C1 segment of cervical spinal cord (tissue), 14 donors: ENCODE data around the gene SLC4A8.

Experiments
- DNase-seq, 14 donors: peaks; one replicate each; lab custom pipeline; 2025; lab: John Stamatoyannopoulos, UW

Gene SLC4A8

DNA sequence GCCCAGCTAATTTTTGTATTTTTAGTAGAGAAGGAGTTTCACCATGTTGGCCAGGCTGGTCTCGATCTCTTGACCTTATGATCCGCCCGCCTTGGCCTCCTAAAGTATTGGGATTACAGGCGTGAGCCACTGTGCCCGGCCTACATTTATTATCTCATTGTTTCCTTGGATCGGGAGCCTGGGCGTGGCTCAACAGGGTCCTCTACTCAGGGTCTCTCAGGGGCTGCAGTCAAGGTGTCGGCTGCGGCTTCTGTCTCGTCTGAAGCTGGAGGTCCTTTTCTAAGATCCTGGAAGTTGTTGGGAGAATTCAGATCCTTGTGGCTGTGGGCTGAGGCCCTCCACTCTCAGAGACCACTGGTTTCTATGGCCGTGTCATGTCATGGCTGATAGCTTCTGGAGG lies 100.9 kb downstream of the SLC4A8 start:
- no peak for DNase-seq

DNA sequence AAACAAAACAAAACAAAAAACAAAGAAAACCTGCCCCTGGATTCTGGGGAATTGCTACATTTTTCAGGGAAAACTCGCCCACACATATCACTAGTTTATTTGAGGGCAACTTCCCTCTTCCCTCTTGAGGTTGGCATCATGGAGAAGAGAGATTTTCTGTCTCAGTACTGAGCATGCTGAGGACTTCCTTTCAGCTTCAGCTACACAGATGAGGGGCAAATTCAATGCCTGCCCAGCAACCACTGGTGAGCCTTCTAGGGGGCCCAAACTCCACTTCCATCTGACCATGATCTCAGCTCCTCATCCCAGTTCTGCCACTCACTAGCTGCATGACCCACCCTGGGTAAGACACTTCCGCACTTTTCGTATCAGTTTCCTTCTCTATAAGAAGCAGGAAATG lies 103.3 kb downstream of the SLC4A8 start:
- no peak for DNase-seq

DNA sequence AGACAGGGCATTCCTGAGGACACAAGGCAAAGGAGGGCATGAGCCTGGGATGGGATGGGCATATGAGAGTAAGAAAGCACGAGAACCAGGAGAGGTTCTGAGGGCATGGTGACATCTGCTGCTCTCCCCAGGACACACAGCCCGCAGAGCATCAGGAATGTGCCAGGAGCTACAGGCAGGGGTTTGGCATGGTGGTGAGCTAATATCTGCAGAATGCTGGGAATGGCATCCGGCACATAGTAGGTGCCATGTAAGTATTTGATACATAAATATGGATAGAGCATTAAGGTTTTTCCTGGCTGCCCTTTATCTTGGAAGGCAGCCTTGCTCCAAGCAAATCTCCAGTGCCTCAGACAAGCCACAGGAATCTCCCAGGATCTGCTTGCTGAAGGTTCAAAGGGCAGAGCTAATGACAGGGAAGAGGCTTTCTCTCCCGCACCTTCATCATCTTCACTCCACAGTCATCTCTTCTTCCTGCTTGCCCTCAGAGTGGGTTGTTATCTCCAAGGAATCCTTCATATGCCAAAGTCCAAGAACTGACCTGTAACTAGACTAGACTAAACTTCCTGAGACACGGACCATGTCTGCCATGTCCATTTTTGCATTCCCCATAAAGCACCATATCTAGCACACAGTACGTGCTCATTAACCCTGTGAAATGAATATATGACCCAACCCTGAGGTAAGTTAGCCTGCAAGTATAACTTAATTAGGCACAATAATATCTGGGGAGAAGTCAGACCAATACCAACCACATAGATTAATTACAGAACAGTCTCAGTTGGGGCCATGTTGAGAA lies 104.4 kb downstream of the SLC4A8 start:
- no peak for DNase-seq

DNA sequence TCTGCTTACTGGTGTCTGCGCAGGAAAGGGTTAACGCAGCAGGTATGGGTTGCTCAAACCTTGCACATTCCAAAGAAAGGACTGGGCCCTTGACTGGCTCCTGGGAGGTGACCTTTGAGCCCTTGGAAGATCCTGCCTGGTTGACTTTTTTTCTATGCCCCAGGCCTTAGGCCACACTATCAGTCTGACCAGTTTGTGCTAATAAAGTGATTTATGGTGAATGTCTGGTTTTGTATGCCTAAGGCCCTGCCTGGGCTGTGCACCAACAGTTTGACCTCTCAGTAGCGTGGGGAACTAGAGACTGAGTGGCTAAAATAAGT lies 105.0 kb downstream of the SLC4A8 start:
- DNase-seq: no peak

DNA sequence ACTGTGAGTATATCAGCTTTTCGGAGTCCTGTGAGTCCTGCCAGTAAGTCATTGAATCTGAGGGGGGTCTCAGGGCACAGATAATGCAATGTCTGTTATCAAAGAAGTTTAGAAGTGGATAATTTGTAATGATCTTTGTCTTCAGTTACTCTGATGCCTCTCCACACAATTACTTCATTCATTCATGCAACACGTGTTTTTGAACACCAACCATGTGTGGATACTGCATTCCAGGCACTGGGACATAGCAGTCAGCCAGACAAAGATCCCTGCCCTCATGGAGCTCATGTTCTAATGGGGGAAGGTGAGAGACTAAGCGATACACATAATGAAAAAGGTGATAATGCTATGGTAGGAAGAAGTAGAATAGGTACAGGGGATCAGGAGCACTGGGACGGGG lies 105.6 kb downstream of the SLC4A8 start:
- DNase-seq: no peak

DNA sequence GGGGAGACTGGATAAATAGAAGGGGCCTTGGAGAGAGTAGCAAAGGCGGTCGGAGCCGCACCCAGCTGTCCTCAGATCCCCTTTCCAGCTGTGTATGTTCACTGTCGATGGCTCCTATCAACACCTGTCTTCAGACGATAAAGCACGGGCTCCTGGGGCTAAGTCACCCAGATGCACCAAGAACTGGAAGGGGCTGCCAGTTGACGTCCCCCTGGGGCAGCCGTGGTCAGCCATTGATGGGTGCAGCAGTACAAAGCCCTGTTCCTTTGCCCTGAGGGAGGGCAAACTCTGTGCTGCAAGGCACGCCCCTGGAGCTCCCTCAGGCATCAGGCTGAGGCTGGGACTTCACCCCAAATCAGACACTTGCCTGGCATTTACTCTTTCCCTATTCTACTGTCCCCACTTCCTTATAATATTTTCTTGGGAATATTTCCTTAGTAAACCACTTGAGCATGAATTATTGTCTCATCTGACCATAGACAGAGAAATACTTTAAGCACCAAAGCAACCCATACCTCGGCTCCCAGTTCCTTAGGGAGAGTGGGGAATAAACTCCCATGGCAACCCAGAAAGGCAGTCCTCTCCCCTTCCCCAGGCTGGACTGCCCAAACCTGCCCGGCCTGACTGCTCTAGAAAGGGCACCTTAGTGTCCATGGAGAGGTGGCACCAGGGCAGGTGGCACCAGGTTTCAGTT lies 106.8 kb downstream of the SLC4A8 start:
- DNase-seq: no peak

DNA sequence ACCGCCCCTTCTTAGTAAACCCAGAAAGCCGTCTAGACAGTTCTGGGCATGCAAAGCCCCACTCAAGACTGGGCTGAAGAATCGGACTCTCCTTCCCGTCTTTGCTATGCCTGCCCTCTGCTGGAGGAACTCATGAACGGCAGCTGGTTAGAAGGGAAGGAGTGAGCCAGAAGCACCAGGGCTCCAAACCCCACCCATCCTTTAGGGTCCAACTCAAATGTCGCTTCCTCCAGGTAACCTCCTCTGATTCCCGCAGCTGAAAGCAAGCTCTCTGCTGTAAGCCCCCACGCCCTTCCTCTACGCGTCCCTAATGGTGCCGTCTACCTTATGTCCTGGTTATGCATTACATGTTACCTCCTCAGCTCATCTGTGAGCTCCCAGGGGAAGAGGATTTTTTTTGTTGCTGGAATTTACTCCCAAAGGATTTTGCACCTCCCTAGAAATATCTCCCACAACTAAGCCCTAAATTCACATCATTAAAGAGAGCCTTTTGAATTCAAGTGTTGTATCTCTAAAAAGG lies 107.4 kb downstream of the SLC4A8 start:
- peak in 13 of 14 donors; percentile 7 to 67 (median 34) for DNase-seq

DNA sequence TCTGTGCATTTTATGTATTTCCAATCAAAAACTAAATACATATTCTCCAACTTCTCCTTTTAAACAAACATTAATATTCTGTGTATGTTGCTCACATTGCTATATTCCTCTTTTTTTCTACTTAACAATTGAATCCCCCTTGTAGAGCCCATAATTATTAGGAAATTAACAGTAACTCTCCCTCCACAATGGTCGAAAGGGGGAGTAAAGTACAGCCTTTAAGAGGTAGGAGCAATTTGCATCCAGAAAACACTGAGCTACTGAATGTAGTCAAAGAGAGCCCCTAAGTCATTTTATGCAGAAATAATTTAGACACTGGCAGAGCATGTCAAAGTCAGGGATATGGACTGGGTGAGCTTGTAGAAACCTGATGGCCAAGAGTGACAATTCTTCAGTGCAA lies 109.2 kb downstream of the SLC4A8 start:
- DNase-seq: no peak

DNA sequence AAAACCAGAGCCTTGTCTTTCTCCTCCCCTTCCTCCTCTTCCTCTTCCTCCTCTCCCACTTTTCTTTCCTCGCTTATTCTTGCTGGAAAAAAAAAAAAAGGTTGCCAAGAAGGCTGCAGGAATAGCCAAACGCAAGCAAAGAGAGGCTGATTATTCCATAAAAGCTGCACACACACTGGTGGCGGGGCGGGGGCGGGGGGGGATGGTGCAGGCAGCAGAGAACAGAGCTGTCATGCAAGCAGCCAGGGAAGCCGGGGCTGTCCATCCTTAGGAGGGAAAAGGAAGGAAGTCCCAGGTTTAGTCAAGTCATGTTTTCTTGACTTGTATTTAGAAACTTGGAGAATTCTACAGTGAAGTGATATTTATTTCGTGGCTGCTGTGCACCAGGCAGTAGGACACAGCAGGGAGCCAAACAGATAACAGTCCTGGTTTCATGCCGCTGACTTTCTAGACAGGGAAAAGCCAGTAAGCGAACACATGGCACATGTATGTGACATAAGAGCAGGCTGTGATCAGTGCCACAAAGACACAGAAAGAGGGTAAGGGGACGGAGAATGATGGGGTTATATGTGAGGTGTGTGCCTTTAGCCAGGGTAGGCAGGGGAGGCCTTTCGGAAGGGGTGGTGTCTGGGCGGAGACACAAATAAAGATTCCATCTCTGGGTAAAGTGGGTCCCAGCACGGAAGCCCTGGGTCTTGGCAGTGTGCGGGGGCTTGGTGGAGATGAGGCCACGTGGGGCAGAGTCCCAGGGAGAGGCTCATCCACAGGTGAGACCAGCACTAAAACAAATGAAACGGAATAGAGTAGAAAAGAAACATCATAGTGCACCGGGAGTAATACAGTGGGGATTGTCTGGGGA lies 109.8 kb downstream of the SLC4A8 start:
- no peak for DNase-seq

DNA sequence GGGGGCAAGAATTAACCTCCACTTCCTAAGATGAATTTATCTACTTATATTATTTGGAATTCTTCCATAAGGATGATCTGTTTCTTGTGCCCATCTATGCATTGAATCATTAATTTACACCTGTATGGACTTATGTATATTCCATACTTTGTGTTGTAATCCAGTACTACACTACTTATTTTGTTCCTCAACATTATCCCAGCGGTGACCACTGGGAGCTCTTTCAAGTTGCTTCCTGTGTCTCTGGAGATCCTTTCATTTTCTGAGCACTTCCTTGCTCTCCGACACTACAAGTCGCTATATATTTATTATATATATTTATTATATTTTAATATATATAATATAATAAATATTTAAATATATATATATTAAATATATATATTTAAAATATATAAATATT lies 111.5 kb downstream of the SLC4A8 start:
- no peak for DNase-seq

DNA sequence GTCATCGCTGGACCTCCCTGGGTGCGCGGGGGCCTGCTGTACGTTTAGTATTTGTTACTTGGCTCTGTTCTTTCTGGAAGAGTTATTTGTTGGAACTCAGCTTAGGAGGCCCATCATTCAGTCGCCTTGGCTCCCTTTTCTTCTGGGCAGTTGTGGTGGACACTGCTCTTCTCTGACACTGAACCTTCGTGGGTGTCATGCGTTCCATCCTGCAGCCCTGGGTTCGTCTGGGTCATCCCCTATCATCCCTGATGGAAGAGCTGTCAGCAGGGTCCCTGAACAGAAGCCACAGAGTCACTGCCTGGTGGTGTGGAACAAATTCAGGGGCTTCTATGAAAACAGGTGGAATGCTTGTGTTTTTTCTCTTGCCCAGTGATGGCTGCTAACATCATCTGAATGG lies 113.5 kb downstream of the SLC4A8 start:
- no peak for DNase-seq

DNA sequence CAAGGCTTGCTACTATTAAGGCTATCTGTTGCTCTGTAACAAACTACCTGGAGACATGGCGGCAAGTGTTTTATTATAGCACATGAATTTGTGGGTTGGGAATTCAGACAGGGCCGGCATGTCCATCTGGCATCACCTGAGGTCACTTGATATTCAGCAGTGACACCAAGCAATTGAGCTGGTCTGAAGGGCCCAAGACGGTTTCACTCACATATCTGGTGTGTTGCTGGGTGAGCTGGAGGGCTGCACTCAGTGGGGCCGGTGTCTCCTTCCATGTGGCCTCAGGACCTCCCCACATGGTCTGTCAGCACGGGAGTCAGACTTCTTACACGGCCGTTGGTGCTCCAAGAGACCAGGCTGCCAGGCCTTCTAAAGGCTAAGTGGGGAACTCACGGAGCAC lies 114.0 kb downstream of the SLC4A8 start:
- DNase-seq: no peak

DNA sequence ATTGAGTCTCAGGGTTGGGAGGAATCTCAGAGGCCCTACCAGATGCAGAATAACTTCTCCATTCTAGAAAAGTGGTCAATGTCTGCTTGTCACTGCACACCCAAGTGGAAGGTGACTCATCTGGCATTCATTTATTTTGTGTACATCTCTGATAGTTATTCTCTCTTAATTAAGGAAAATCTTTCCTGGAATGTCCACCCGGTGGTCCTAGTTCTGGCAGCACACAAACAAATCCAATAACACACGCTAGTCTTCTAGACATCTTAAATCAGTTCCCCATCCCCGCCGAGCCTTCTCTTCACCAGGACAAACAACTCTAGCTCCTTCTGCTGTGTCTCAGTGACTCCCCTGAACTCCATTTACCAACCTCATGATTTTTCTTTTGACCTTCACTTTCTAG lies 116.4 kb downstream of the SLC4A8 start:
- no peak for DNase-seq

DNA sequence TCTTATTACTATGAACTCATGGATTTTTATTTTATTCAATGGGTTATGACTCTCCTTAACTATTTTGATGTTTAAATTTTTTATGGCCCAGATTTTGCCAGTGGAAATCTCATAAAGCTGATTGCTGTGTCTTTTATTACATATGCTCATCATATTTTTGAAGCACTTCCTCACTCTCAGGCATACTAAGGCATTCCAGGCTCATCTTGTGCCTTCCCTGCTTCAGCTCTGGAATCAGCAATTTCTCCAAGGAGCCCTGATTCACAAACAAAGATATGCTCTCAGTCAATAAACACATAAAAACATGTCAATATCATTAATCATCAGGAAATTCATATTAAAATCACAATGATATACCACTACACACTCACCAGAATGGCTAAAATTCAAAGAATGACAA lies 121.5 kb downstream of the SLC4A8 start:
- no peak for DNase-seq

DNA sequence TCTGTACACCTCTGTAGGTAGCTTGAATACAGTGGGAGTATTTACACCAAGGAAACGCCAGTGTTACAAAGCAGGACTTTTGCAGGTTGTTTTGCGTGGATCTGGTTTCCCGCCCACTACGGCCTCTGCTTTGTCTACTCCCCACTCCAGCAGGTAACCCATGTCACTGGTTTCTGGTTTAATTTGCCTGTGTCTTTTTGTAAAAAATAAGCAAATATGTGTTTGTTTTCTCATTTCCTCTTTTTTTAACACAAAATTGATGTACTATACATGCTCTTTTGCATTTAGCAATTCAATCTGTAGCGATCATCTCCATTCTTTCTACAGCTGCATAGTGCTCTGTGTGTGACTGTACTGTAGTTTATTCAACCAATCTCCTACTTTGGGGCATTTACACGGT lies 123.0 kb downstream of the SLC4A8 start:
- DNase-seq: no peak

DNA sequence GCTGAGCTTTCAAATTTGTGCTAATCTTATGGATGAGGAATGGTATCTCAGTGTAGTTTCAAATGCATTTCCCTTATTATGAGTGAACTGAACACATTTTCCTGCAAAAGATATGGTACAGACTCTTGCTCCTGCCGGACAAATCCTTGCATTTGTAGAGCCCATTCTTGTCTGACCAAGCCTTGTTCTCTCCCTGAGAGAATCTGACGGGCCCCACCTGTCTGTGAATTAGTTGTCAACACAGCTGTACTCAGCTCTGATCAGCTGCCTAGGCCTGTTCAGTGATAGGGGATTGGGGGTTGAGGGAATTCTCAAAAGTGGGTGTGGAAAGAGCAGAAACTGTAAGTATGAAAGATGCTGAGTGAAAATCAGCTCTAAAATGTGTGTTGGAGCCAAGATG lies 123.6 kb downstream of the SLC4A8 start:
- DNase-seq: no peak

DNA sequence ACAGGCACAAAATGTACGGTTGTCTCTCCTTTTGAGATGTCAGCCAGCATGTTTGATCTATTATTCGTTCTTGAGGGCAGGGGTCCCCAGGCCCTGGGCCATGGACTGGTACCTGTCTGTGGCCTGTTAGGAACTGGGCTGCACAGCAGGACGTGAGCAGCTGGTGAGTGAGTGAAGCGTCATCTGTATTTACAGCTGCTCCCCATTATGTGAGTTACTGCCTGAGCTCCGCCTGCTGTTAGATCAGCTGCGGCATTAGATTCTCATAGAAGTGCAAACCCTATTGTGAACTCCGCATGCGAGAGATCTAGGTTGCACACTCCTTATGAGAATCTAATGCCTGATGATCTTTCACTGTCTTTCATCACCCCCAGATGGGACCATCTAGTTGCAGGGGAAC lies 125.0 kb downstream of the SLC4A8 start:
- no peak for DNase-seq
